Esophagus muscularis mucosa (tissue), 4 donors: Measurements from ENCODE around the gene COMT. TPM values are rescaled to one million over a fixed set of nuclear protein-coding genes. Genes with fewer than 3 reads are reported as not detected.
A peak's percentile ranks its signal among the peaks of the same experiment; 100 is the strongest.

Experiments
- DNase-seq: peaks from one replicate; pipeline ENCODE4 v3.0.0-alpha.2; 2017; ENCODE audit errors: extremely low spot score
- H3K27ac ChIP-seq, 4 donors: fragments of 200-600 bp; sonication (generic); replicated peaks in 1 of 4; 1 replicate in 3 of 4; 2 replicates in 1 of 4; pipeline ENCODE4 v1.5.1; 2016 to 2019; ENCODE audit warnings: mild to moderate bottlenecking in 1 of 4
- H3K27me3 ChIP-seq, 4 donors: fragments of 200-600 bp; sonication (generic); one replicate each; pipeline versions ENCODE4 v1.5.1 to v1.6.0; 2016 to 2019
- H3K36me3 ChIP-seq, 4 donors: fragments of 200-600 bp; sonication (generic); one replicate each; pipeline ENCODE4 v1.5.1; 2016 to 2019
- H3K4me1 ChIP-seq, 4 donors: fragments of 200-600 bp; sonication (generic); one replicate each; pipeline ENCODE4 v1.5.1; 2016 to 2019
- H3K4me3 ChIP-seq, 4 donors: fragments of 200-600 bp; sonication (generic); 1 replicate in 2 of 4; 2 replicates in 2 of 4; pipeline ENCODE4 v1.5.1; 2016 to 2019; ENCODE audit warnings: mild to moderate bottlenecking in 4 of 4, moderate library complexity in 1 of 4
- H3K9me3 ChIP-seq, 4 donors: fragments of 200-600 bp; sonication (generic); 1 replicate in 3 of 4; 2 replicates in 1 of 4; pipeline ENCODE4 v1.5.1; 2016 to 2019
- CTCF ChIP-seq, 3 experiments: fragments of 200-600 bp in 2 of 3; fragments of 450-650 bp in 1 of 3; sonication (generic) in 2 of 3; IDR thresholded peaks; one replicate each; pipeline ENCODE4 v1.5.1; 2017 to 2019; ENCODE audit warnings: antibody characterized with exemption in 3 of 3, mild to moderate bottlenecking in 2 of 3, moderate library complexity in 1 of 3
- EP300 ChIP-seq: sonication (generic); formaldehyde crosslinking; IDR thresholded peaks from one replicate; pipeline ENCODE4 v1.6.1; 2017; ENCODE audit warnings: antibody characterized with exemption
- POLR2A ChIP-seq: fragments of 450-650 bp; IDR thresholded peaks from one replicate; pipeline ENCODE4 v1.6.1; 2017; ENCODE audit warnings: antibody characterized with exemption, moderate library complexity, mild to moderate bottlenecking, low read depth
- POLR2AphosphoS5 ChIP-seq, 2 donors: sonication (generic); formaldehyde crosslinking; IDR thresholded peaks; one replicate each; pipeline ENCODE4 v1.6.1; 2017; ENCODE audit warnings: antibody characterized with exemption in 2 of 2
- WGBS: methylation state at CpG from one replicate; pipeline ENCODE4 v1.1.5; 2018; 5-methylcytosine and 5-hydroxymethylcytosine counted together
- intact Hi-C: fragments of 100-400 bp; cut with DNase I; formaldehyde crosslinking; loops from one replicate; pipeline ENCODE4 v1.15.1; 2023
- total RNA-seq, 4 donors: library from RNA; depleted of rRNA; stranded (reverse); fragments of >200 nt; gene quantifications; one replicate each; pipeline versions ENCODE4 v1.1.0 to v1.2.1, GENCODE V29; 2016

Gene COMT
- total RNA-seq, 4 donors from 2014 or later = 141 to 231 (median 196) TPM

GRCh38 chr22:19995611-19996339, 54.2 kb downstream of the COMT start:
- Histone ChIP-seq H3K27me3 (no peaks in the 10 kb centered on the region), H3K36me3 (no peaks in the 10 kb centered on the region), H3K4me1 (peaks cover 54 to 95% (median 91%) of the 10 kb centered on the region in 4 donors), H3K9me3 (no peaks in the 10 kb centered on the region), H3K27ac (peak overlapping the region; percentile 72 to 82 (median 82)), H3K4me3 (peak overlapping the region in 1 of 4 donors; percentile 9)
- intact Hi-C loops = no loop called here
- DNase-seq = no peak
- no peak for TF ChIP-seq EP300
- TF ChIP-seq POLR2AphosphoS5 (IDR thresholded peaks at IDR 0.05) = peak in 1 of 2 donors; percentile 64
- no peak for TF ChIP-seq CTCF (IDR thresholded peaks at IDR 0.05)
- no peak for TF ChIP-seq POLR2A
- WGBS = 84% methylated on average over 8 of the region's 18 CpGs

- intact Hi-C loops = no loop called here
- TF ChIP-seq CTCF (IDR thresholded peaks at IDR 0.05) (no peak), POLR2AphosphoS5 (IDR thresholded peaks at IDR 0.05) (no peak), POLR2A (no peak), EP300 (no peak)
- Histone ChIP-seq H3K4me3 (no peak overlapping the region), H3K4me1 (peaks cover 47 to 94% (median 86%) of the 10 kb centered on the region in 4 donors), H3K27me3 (no peaks in the 10 kb centered on the region), H3K27ac (peak overlapping the region; percentile 9 to 82 (median 82)), H3K36me3 (no peaks in the 10 kb centered on the region), H3K9me3 (no peaks in the 10 kb centered on the region)
- WGBS = 95% methylated on average over 8 of the region's 12 CpGs
- no peak for DNase-seq
Observed at GRCh38 chr22:19996694-19997384, 55.3 kb downstream of the COMT start.

- Histone ChIP-seq H3K4me1 (peaks cover 42 to 94% (median 85%) of the 10 kb centered on the region in 4 donors), H3K36me3 (no peaks in the 10 kb centered on the region), H3K9me3 (no peaks in the 10 kb centered on the region), H3K4me3 (no peak overlapping the region), H3K27me3 (no peaks in the 10 kb centered on the region), H3K27ac (peak overlapping the region in 2 of 4 donors; percentile 18 to 34)
- TF ChIP-seq POLR2AphosphoS5 (IDR thresholded peaks at IDR 0.05) (no peak), CTCF (IDR thresholded peaks at IDR 0.05) (no peak), EP300 (no peak), POLR2A (no peak)
- intact Hi-C loops = no loop called here
- WGBS = 82% methylated on average over 16 of the region's 19 CpGs
- no peak for DNase-seq
Observed at GRCh38 chr22:19997561-19998231, 56.1 kb downstream of the COMT start.

GRCh38 chr22:19998232-19998951, 56.8 kb downstream of the COMT start:
- Histone ChIP-seq H3K36me3 (no peaks in the 10 kb centered on the region), H3K4me1 (peaks cover 35 to 87% (median 78%) of the 10 kb centered on the region in 4 donors), H3K4me3 (no peak overlapping the region), H3K27ac (peak overlapping the region in 2 of 4 donors; percentile 18 to 34), H3K9me3 (peaks cover 0 to 3% (median under 1%) of the 10 kb centered on the region in 4 donors), H3K27me3 (no peaks in the 10 kb centered on the region)
- WGBS = 57% methylated on average over 7 of the region's 16 CpGs
- intact Hi-C loops = no loop called here
- DNase-seq = no peak
- TF ChIP-seq POLR2A (no peak), CTCF (IDR thresholded peaks at IDR 0.05) (no peak), EP300 (no peak), POLR2AphosphoS5 (IDR thresholded peaks at IDR 0.05) (no peak)
